Sciatic nerve (tissue), 2 donors: ENCODE measurements around the gene SYNE2. TPM values are rescaled to one million over a fixed set of nuclear protein-coding genes. Genes with fewer than 3 reads are reported as not detected.
"Not testable (repeated sequence)": the region's sequence is repeated elsewhere in the genome, so short reads cannot be mapped to it uniquely, and the experiment has no call there.

Experiments
- ATAC-seq: fragments of 200-7000 bp; cut with Tn5 transposase; one replicate; pipeline ENCODE4 v1.9.1; 2020; ENCODE audit warnings: mild to moderate bottlenecking, moderate library complexity
- DNase-seq: peaks from one replicate; pipeline ENCODE4 v3.0.0-alpha.2; 2020; ENCODE audit warnings: low spot score
- intact Hi-C: fragments of 100-400 bp; cut with DNase I; formaldehyde crosslinking; loops from one replicate; pipeline ENCODE4 v1.14.2; 2022
- total RNA-seq: library from RNA; stranded (reverse); fragmentation: NEBNext Ultra II Directional; extraction: Animal tissue kit (Norgen Biotek cat#: 25700); gene quantifications from one replicate; pipeline ENCODE4 v1.2.1, GENCODE V29; 2021
- donor health status: DM: no; HTN: no; CAD: no.
- donor health status: DM: no; HTN: no; CAD: no.

The SYNE2 gene
- total RNA-seq, 1 donor from 2014 or later = 172 TPM

GRCh38 chr14:64092338-64092737 is 239.5 kb downstream of the SYNE2 start:
- DNase-seq (no peak), ATAC-seq (no peak)
- intact Hi-C loops = no loop called here

GRCh38 chr14:64092940-64093339 is 240.1 kb downstream of the SYNE2 start:
- intact Hi-C loops = no loop called here
- ATAC-seq (no peak), DNase-seq (no peak)

GRCh38 chr14:64095620-64096019 is 242.8 kb downstream of the SYNE2 start:
- intact Hi-C loops = no loop called here
- ATAC-seq = no peak
- no peak for DNase-seq

GRCh38 chr14:64098120-64098519 is 245.3 kb downstream of the SYNE2 start:
- ATAC-seq = no peak
- intact Hi-C loops = no loop called here
- no peak for DNase-seq

- ATAC-seq (no peak), DNase-seq (no peak)
- intact Hi-C loops = no loop called here
Observed at GRCh38 chr14:64107438-64107837, 254.6 kb downstream of the SYNE2 start.

DNA sequence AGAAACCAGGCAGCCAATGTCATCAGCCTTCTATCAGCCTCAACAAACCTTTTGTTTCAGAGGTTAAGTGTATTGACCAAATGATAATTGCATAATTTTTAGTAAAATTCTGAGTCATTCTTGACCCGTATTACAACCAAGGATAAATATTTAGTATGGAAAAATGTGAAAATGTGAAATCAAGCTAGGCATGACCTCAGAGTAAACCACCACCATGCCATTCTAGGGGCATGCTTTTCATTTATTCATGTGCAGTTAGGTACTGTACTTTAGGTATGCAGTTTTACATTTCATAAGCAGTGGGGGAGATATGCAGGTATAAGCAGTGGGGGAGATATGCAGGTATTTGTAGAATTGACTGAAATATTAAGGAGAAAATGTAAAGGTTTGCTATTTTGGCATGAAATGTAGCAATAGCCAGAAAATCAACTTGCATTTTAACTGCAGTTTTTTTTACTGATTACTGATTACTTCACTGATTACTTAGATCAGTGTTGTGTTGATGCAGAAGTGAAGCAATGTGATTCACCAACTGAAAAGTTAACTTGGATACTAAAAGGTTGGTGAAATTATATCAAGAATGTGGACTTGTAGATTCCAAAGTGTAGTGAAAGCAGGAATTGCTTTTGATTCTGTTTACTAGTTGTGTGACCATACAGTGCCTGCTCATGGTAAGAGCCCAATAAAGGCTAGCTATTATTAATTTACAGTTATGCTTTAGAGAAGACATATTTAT is 257.2 kb downstream of the SYNE2 start:
- no peak for DNase-seq
- ATAC-seq = no peak
- intact Hi-C loops = no loop called here

GRCh38 chr14:64110802-64111201 is 258.0 kb downstream of the SYNE2 start:
- DNase-seq (no peak), ATAC-seq (no peak)
- intact Hi-C loops = no loop called here

GRCh38 chr14:64112867-64113678 is 260.3 kb downstream of the SYNE2 start:
- ATAC-seq (peak; percentile 64), DNase-seq (no peak)
- intact Hi-C loops = no loop called here

GRCh38 chr14:64114166-64114565 is 261.4 kb downstream of the SYNE2 start:
- DNase-seq = no peak
- ATAC-seq = peak; percentile 70
- intact Hi-C loops = no loop called here

DNA sequence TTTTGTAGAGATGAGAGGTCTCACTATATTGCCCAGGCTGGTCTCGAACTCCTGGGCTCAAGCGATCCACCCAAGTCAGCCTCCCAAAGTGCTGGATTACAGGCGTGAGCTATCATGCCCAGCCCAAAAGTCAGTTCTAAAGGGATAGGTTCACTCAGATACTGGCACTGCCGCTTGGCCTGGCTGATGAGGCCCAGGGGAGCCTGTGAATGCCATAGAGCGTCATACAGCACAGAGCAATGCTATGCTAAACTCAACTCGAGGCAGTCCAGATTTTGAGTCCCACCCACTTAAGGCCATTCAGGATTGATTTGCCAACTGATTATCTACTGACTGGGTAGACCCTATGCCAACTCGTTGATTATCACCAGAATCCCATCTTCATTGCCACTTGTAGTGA is 262.0 kb downstream of the SYNE2 start:
- no peak for ATAC-seq
- intact Hi-C loops = no loop called here

DNA sequence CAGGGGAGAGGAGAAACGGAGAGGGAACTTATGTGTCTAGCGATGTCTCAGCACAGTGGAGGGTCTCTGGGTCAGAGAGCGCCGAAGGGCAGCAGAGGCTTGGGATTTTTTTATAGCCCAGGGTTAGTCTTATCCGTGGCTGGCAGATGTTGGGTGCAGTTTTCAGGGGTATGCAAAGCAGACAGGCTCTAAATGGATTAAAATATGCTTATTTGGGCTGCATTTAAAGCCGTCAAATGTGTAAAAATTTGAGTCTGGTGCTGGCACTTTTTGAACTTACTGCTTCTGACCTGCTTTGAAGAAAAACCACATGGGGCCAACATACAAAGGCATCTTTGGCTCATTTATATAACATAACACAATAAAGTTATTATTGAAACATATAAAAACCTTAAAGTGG is 262.6 kb downstream of the SYNE2 start:
- DNase-seq = no peak
- intact Hi-C loops = no loop called here
- no peak for ATAC-seq

More for the DNA sequence above, 262.0 kb downstream of the SYNE2 start:
- no peak for DNase-seq

DNA sequence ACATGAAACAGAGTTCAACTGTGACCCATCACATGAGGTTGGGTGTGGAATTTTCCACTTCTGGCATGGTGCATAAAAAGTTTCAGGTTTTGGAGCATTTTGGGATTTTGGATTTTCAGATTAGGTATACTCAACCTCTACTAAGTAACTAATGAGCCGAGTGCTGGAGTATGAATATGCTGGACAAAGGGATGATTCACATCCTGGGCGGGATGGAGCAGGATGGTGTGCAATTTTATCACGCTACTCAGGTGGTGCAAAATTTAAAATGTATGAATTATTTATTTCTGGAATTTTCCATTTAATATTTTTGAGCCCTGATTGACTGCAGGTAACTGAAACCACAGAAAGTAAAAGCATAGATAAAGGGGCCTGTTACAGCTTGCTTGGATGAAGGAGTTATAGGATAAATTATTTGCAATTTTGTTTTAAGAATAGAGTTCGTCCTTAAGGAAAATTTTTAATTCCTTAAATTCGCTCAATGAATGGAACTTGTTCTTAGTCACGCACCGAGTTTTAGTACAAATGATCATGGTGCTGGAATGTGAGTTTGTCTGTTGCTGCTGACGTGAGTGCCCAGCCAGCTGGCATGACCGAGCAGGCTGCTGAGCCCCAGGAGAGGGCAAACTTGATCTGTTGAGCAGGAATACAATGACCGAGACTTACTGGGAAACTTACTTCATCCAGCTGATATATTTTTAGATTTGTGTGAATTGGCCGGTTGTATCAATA is 265.0 kb downstream of the SYNE2 start:
- DNase-seq = no peak
- intact Hi-C loops = no loop called here
- peak; percentile 68 for ATAC-seq

- ATAC-seq, DNase-seq, intact Hi-C loops: not testable (repeated sequence)
Observed at GRCh38 chr14:64118403-64118742, 265.6 kb downstream of the SYNE2 start.

DNA sequence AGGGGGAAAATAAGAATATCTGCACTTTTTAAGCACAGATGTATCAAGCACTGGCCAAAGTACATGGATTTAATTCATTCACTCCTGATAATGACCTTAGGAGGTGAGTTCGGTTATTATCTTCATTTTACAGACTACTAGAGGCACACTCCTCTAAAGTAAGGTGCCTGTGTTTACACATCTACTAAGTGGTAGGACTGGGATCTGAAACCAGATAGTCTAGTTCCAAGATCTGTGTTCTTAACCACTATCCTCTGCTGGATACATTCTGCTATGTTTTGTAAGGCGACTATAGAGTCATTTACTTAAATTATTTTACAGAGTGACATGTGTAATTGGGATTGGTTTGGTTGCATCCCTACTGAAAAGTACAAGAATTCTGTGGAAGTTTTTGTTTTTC is 266.1 kb downstream of the SYNE2 start:
- intact Hi-C loops = no loop called here
- DNase-seq (no peak), ATAC-seq (no peak)

GRCh38 chr14:64119500-64119899 is 266.7 kb downstream of the SYNE2 start:
- ATAC-seq = no peak
- no peak for DNase-seq
- intact Hi-C loops = no loop called here

DNA sequence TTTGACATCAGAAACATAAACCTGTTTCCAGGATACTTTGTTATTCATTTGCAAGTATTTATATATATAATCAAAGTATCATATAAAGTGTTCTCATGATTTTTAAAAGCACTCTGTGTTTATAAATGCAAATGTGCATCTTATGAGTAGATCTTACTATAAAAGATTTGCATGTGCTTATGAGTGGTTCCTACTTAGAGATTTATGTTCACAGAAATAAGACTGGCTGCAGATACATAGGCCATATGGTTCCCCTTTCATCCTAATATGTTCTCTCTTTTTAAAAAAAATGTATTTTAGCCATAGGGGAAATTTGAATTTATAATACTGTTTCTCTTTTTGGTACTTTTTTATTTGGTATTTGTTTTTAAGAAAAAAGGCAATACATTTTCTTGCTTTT is 267.2 kb downstream of the SYNE2 start:
- intact Hi-C loops = no loop called here
- no peak for ATAC-seq
- DNase-seq = no peak

DNA sequence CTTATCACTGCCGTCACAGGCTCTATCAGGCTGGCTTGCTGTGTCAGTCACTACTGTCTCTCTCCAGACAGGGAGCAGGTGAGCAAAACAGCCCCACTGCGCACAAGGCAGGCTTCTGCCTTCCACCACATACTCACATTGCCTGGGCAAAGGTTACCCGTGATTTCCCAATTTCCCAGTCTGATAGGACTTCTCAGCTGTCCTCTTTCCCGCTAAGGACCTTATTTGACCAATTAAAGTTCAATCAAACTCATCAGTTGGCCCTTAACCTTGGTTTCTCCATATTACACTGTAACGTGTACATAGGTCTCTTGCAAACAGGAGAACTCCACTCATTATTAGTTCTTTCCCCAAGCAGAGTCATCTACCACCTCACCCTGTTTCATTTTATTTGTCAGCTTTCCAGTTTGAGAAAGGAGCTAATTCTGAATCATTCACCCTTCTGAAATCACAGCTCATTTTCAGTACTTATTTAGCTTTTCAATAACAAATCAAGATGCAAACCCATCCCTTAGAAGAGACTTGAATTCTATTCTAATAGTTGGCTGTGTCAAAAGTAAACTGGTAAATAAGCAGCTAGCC is 270.5 kb downstream of the SYNE2 start:
- intact Hi-C loops = no loop called here
- no peak for DNase-seq

DNA sequence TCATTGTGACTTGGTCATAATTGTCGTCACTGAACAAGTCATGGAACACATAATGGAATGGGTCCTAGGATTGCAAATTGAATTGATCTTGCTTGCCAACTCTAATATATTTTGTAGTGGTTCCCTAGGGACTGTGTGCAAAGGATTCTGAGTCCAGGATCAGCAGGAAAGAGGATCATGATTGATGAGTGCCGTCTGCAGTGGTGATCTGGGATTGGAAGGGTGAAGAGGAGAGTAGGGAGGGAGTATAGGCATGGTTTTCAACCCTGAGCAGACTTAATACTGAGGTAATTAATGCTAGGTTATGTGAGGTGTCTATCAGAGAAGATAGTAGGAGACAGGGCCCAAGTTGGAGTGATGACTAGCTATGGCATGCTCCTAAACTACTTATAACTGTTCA is 272.5 kb downstream of the SYNE2 start:
- ATAC-seq = no peak
- intact Hi-C loops = no loop called here
- no peak for DNase-seq

More for the DNA sequence above, 270.5 kb downstream of the SYNE2 start:
- ATAC-seq = no peak

DNA sequence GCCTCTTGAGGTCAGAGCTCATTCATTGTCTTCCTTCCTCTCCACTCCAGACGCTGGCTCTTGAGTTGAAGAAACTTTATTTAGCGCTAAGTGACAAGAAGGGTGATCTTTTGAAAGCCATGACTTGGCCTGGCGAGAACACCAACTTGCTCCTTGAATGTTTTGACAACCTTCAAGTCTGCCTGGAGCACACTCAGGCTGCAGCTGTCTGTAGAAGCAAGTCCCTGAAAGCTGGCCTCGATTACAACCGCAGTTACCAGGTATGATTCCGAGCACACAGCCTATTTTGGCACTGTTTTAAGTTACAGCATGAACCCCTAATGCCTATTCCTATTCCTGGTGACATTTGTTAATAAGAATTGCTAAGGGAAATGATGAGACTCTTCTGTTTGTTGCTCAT is 273.7 kb downstream of the SYNE2 start:
- intact Hi-C loops = no loop called here
- DNase-seq (no peak), ATAC-seq (no peak)
